Suprapubic skin (tissue), 4 donors: ENCODE data around the gene BTBD2. TPM values are rescaled to one million over a fixed set of nuclear protein-coding genes. Genes with fewer than 3 reads are reported as not detected.
"Not testable (repeated sequence)": the region's sequence is repeated elsewhere in the genome, so short reads cannot be mapped to it uniquely, and the experiment has no call there.

ENCODE experiments used
- DNase-seq, 2 donors: peaks; one replicate each; pipeline ENCODE4 v3.0.0-alpha.2; 2019; ENCODE audit warnings: low spot score in 2 of 2
- H3K27ac ChIP-seq: fragments of 200-600 bp; sonication (generic); one replicate; pipeline ENCODE4 v1.5.1; 2019
- H3K27me3 ChIP-seq: fragments of 200-600 bp; sonication (generic); one replicate; pipeline ENCODE4 v1.5.1; 2019
- H3K36me3 ChIP-seq: fragments of 200-600 bp; sonication (generic); one replicate; pipeline ENCODE4 v1.5.1; 2019
- H3K4me1 ChIP-seq: fragments of 200-600 bp; sonication (generic); one replicate; pipeline ENCODE4 v1.5.1; 2019
- H3K4me3 ChIP-seq: fragments of 200-600 bp; sonication (generic); one replicate; pipeline ENCODE4 v1.5.1; 2019; ENCODE audit warnings: mild to moderate bottlenecking
- H3K9me3 ChIP-seq: fragments of 200-600 bp; sonication (generic); one replicate; pipeline ENCODE4 v1.5.1; 2019
- EP300 ChIP-seq: sonication (generic); formaldehyde crosslinking; IDR thresholded peaks from one replicate; pipeline ENCODE4 v1.6.1; 2017; ENCODE audit warnings: antibody characterized with exemption
- POLR2A ChIP-seq, 2 donors: fragments of 450-650 bp; IDR thresholded peaks; one replicate each; pipeline ENCODE4 v1.6.1; 2017; ENCODE audit warnings: antibody characterized with exemption in 2 of 2, mild to moderate bottlenecking in 2 of 2, moderate library complexity in 2 of 2
- POLR2AphosphoS5 ChIP-seq, 3 donors: sonication (generic); formaldehyde crosslinking; IDR thresholded peaks; one replicate each; pipeline ENCODE4 v1.6.1; 2017; ENCODE audit warnings: antibody characterized with exemption in 3 of 3
- WGBS: methylation state at CpG from one replicate; pipeline ENCODE4 v1.1.5; 2018; 5-methylcytosine and 5-hydroxymethylcytosine counted together
- total RNA-seq, 4 donors: library from RNA; depleted of rRNA; stranded (reverse); fragments of >200 nt; gene quantifications; one replicate each; pipeline ENCODE4 v1.1.0, GENCODE V29; 2016
- TF ChIP-seq, protein P1 (sequence below), 2 donors: fragments of 200-600 bp in 1 of 2; fragments of 450-650 bp in 1 of 2; sonication (generic) in 1 of 2; IDR thresholded peaks; one replicate each; pipeline ENCODE4 v1.5.1; 2016 to 2019; ENCODE audit warnings: antibody characterized with exemption in 2 of 2, mild to moderate bottlenecking in 1 of 2, moderate library complexity in 1 of 2

BTBD2 gene
- total RNA-seq, 4 donors from 2014 or later: 83.0 to 101 (median 90.3) TPM

DNA sequence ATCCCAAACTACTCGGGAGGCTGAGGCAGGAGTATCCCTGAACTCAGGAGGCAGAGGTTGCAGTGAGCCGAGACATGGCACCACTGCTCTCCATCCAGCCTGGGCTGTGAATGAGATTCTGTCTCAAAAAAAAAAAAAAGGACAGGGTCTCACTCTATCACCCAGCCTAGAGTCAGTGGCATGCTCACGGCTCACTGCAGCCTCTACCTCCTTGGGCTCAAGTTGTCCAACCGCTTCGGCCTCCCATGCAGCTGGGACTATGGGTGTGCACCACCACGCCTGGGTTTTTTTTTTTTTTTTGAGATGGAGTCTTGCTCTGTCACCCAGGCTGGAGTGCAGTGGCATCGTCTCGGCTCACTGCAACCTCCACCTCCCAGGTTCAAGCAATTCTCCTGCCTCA is 20.9 kb upstream of the BTBD2 start:
- H3K4me1 ChIP-seq: peaks cover 57% of the 10 kb centered on the region
- peaks cover 35% of the 10 kb centered on the region for H3K36me3 ChIP-seq
- no peak overlapping the region for H3K4me3 ChIP-seq
- 90% methylated on average over 8 of the region's 8 CpGs for WGBS
- no peaks in the 10 kb centered on the region for H3K27me3 ChIP-seq
- H3K9me3 ChIP-seq: peaks cover 6% of the 10 kb centered on the region
- no peak for TF ChIP-seq POLR2AphosphoS5 (IDR thresholded peaks at IDR 0.05)
- no peak for TF ChIP-seq POLR2A (IDR thresholded peaks at IDR 0.05)
- TF ChIP-seq EP300: no peak
- TF ChIP-seq, protein P1, sequence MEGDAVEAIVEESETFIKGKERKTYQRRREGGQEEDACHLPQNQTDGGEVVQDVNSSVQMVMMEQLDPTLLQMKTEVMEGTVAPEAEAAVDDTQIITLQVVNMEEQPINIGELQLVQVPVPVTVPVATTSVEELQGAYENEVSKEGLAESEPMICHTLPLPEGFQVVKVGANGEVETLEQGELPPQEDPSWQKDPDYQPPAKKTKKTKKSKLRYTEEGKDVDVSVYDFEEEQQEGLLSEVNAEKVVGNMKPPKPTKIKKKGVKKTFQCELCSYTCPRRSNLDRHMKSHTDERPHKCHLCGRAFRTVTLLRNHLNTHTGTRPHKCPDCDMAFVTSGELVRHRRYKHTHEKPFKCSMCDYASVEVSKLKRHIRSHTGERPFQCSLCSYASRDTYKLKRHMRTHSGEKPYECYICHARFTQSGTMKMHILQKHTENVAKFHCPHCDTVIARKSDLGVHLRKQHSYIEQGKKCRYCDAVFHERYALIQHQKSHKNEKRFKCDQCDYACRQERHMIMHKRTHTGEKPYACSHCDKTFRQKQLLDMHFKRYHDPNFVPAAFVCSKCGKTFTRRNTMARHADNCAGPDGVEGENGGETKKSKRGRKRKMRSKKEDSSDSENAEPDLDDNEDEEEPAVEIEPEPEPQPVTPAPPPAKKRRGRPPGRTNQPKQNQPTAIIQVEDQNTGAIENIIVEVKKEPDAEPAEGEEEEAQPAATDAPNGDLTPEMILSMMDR (IDR thresholded peaks at IDR 0.05): no peak
- no peak overlapping the region for H3K27ac ChIP-seq
- no peak for DNase-seq

DNA sequence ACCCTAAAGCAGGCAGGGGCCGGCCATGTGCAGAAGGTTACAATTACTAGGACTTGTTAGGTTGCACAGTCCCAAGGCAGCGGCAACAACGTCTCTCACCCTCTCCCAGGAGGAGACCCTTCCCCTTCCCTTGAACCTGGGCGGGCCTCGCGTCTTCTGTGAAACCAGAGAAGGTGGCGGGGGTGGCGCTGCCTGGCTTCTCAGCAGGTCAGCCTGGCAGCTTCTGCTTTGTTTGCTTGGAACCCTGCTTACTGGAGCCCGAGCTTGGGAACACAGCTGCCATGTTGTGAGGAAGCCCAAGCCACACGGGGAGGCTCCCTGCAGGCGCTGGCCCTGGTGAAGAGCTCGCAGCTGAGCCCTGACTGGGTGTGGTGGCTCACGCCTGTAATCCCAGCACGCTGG is 20.1 kb upstream of the BTBD2 start:
- H3K4me3 ChIP-seq: no peak overlapping the region
- DNase-seq: peak; percentile 65 to 75
- peaks cover 57% of the 10 kb centered on the region for H3K4me1 ChIP-seq
- TF ChIP-seq POLR2A (IDR thresholded peaks at IDR 0.05) (no peak), POLR2AphosphoS5 (IDR thresholded peaks at IDR 0.05) (no peak), EP300 (no peak)
- TF ChIP-seq, protein P1 (IDR thresholded peaks at IDR 0.05): no peak
- no peaks in the 10 kb centered on the region for H3K27me3 ChIP-seq
- peaks cover 29% of the 10 kb centered on the region for H3K36me3 ChIP-seq
- WGBS: 80% methylated on average over 14 of the region's 14 CpGs
- H3K9me3 ChIP-seq: peaks cover 6% of the 10 kb centered on the region
- H3K27ac ChIP-seq: no peak overlapping the region

DNA sequence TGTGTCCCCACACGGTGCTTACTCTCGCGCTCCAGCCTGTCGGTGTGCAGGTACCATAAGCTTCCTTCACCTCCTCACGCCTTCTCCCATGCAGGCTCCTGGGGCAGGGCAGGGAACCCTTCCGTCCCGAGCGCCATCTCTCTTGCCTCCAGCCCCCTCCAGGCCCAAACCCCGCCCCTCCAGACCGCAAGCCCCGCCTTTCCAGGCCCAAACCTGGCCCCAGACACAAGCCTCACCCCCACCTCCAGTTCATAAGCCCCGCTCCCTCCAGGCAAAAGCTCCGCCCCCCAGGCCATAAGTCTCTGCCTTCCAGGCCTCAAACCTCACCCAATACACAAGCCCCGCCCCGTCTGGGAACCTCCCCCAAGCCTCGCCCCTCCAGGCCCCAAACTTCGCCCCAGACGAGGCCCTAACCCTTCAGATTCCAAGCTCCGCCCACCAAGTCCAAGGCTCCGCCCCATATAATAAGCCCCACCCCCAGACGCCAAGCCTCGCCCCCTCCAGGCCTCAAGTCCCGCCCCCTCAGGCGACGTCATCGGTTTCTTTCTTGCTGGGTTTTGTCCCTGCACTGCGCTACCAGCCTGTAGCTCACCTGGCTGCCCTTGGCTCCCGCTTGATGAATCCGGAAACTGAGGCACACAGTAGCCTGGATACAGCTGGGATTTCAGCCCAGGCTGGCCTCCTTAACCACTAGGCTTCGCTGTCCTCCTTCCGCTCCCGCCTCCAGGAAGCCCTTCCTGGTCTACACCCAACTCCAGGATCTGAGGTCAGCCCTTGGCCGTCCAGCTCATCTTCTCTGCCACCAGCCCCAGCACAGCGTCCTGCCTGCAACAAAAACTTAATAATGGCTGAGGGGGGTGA is 19.4 kb upstream of the BTBD2 start:
- WGBS: 40% methylated on average over 31 of the region's 34 CpGs
- Histone ChIP-seq H3K9me3 (peaks cover 6% of the 10 kb centered on the region), H3K27me3 (no peaks in the 10 kb centered on the region), H3K27ac (peak overlapping the region; percentile 97), H3K4me1 (peaks cover 53% of the 10 kb centered on the region), H3K4me3 (no peak overlapping the region), H3K36me3 (peaks cover 23% of the 10 kb centered on the region)
- TF ChIP-seq POLR2A (IDR thresholded peaks at IDR 0.05) (no peak), POLR2AphosphoS5 (IDR thresholded peaks at IDR 0.05) (no peak), EP300 (no peak)
- TF ChIP-seq, protein P1 (IDR thresholded peaks at IDR 0.05): no peak
- peak; percentile 82 to 89 for DNase-seq

DNA sequence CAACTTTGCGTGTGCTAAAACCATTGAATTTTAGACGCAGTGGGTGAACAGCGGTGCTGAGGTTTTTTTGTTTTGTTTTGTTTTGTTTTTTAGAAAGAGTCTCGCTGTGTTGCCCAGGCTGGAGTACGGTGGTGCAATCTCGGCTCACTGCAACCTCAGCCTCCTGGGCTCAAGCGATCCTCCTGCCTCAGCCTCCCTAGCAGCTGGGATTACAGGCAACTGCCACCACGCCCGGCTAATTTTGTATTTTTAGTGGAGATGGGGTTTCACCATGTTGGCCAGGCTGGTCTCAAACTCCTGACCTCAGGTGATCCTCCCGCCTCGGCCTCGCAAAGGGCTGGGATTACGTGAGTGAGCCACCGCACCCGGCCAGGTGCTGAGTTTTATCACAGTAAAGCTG is 18.7 kb upstream of the BTBD2 start:
- H3K9me3 ChIP-seq, H3K4me3 ChIP-seq, DNase-seq, H3K27me3 ChIP-seq: not testable (repeated sequence)
- Histone ChIP-seq H3K27ac (peak overlapping the region; percentile 97), H3K4me1 (peaks cover 51% of the 10 kb centered on the region), H3K36me3 (peaks cover 16% of the 10 kb centered on the region)
- 87% methylated on average over 15 of the region's 15 CpGs for WGBS

DNA sequence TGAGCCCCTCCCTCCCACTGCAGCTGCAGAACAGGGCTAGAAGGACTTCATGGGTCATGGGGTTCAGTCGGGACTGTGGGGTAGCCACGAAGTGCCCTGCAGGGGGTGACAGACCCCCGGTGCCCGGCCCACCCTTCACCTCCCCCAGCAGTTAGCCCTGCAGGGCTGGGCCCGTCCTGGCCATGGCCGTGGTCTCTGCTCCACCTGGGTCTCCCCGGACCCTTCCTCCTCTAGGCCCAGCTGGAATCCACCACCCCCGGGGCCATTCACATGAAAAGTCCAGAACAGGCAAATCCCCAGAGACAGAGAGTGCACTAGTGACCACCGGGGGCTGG is 18.3 kb upstream of the BTBD2 start:
- no peaks in the 10 kb centered on the region for H3K27me3 ChIP-seq
- DNase-seq: peak in 1 of 2 donors; percentile 78
- 72% methylated on average over 9 of the region's 9 CpGs for WGBS
- peak overlapping the region; percentile 97 for H3K27ac ChIP-seq
- no peak overlapping the region for H3K4me3 ChIP-seq
- TF ChIP-seq POLR2AphosphoS5 (IDR thresholded peaks at IDR 0.05) (no peak), POLR2A (IDR thresholded peaks at IDR 0.05) (no peak), EP300 (no peak)
- TF ChIP-seq, protein P1 (IDR thresholded peaks at IDR 0.05): no peak
- H3K9me3 ChIP-seq: peaks cover 6% of the 10 kb centered on the region
- peaks cover 56% of the 10 kb centered on the region for H3K4me1 ChIP-seq
- peaks cover 11% of the 10 kb centered on the region for H3K36me3 ChIP-seq
